Measurements from ENCODE around the gene RAPGEF4. TPM values are rescaled to one million over a fixed set of nuclear protein-coding genes. Genes with fewer than 3 reads are reported as not detected.

Gene RAPGEF4
- total RNA-seq, 1 experiment from 2014 or later, result not detected

DNA sequence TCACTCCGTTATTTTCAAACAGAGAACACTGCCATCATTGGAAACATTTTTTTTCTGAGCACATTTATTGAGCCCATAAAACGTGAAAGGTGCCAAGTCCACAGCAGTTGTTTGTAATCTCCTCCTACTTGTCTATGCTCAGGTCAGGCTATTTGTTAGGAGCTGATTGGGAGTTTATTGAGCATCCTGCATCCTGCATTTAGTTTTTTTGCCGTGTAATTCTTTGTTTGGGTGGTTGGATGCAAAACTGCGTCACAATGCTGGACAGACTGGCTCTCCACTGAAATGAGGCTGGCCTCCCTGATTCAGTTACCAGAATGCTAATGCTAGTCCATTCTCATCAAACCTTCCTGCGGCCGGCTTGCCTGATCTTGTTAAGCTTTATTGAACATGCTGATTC is 71.4 kb downstream of the RAPGEF4 start:
- Histone ChIP-seq H2AFZ (peak overlapping the region; percentile 42; the same call in 1 of the 2 replicates), H3K9me3 (ENCODE audit: insufficient read depth, low read depth) (peaks cover 9% of the 10 kb centered on the region; the same call in 1 of the 2 replicates), H3K4me1 (replicated peaks; ENCODE audit: insufficient read depth) (no peaks in the 10 kb centered on the region), H3K27me3 (ENCODE audit: insufficient read depth, low read depth) (no peaks in the 10 kb centered on the region), H3K79me2 (ENCODE audit: low read depth) (no peaks in the 10 kb centered on the region), H3K4me2 (no peak overlapping the region), H3K27ac (no peak overlapping the region), H3K4me3 (no peak overlapping the region), H4K20me1 (ENCODE audit: insufficient read depth) (no peaks in the 10 kb centered on the region), H3K36me3 (ENCODE audit: low read depth) (no peaks in the 10 kb centered on the region), H3K9me2 (ENCODE audit: insufficient read depth) (no peaks in the 10 kb centered on the region), H3F3A (ENCODE audit: insufficient read depth, low read depth) (no peaks in the 10 kb centered on the region)
- intact Hi-C loops (cut with micrococcal nuclease; ENCODE audit: unreplicated experiment), result loop anchor here (1.0 to 5.0 kb wide), 9 partner anchors 125 to 1740 kb away; no protein-coding TSS in a partner anchor
- no peak for DNase-seq
- CTCF ChIA-PET, result interaction anchor here (0.5 to 1.7 kb wide), 4 partner anchors 14 to 136 kb away, joined by 3 to 16 read pairs (median 4); no protein-coding TSS in a partner anchor
- POLR2A ChIA-PET (ENCODE audit: unreplicated experiment), result no interaction called here
- TF ChIP-seq, protein P1, sequence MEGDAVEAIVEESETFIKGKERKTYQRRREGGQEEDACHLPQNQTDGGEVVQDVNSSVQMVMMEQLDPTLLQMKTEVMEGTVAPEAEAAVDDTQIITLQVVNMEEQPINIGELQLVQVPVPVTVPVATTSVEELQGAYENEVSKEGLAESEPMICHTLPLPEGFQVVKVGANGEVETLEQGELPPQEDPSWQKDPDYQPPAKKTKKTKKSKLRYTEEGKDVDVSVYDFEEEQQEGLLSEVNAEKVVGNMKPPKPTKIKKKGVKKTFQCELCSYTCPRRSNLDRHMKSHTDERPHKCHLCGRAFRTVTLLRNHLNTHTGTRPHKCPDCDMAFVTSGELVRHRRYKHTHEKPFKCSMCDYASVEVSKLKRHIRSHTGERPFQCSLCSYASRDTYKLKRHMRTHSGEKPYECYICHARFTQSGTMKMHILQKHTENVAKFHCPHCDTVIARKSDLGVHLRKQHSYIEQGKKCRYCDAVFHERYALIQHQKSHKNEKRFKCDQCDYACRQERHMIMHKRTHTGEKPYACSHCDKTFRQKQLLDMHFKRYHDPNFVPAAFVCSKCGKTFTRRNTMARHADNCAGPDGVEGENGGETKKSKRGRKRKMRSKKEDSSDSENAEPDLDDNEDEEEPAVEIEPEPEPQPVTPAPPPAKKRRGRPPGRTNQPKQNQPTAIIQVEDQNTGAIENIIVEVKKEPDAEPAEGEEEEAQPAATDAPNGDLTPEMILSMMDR (conservative IDR thresholded peaks at IDR 0.05), result no peak
- no peak for TF ChIP-seq EZH2 (IDR thresholded peaks at IDR 0.05; ENCODE audit: low read depth)
- BruUV-seq (replicated peaks), result no TSS peak

DNA sequence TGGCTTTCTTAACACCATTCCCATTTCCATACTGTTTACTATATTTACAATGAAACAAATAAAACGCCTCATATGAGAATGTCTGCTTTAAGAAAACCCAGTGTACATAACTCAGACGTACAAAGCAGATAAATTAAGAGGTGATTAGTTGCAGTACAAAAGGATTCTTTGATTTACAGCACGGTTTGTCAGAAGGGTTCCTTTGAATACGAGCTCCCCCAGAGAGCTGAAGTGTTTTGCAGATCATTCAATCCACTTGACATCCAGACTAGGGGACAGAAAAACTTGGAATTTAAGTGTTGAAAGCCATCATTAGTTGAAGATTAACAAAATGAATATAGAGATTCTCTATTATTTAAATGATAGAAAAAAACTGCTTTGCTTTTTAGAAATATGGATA is 72.5 kb downstream of the RAPGEF4 start:
- CTCF ChIA-PET, result no interaction called here
- no peak overlapping the region for H3K27ac ChIP-seq
- intact Hi-C loops (cut with micrococcal nuclease; ENCODE audit: unreplicated experiment), result loop anchor here (5.0 kb wide), 1 partner anchor 639 kb away; no protein-coding TSS in a partner anchor

DNA sequence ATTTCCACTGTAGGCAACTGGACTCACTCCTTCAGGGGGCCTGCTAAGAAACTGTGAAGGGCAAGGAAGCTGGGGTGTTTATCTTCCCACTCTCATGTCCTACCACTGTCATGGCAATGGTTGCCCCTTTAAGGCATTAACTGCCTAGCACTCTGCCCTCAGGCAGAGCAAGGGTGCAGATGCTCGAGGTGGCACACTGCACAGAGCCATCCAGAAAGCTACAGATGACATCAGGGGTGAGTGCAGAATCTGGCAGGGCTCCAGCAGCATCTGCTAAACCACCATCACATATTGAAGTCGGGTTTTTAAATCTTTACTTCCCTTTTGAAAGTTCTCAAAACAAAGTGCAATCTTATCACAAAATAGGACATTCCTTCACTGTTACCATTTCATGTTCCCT is 75.4 kb downstream of the RAPGEF4 start:
- CTCF ChIA-PET, result no interaction called here
- Histone ChIP-seq H3K27ac (no peak overlapping the region), H3K79me2 (ENCODE audit: low read depth) (no peaks in the 10 kb centered on the region), H3K4me3 (no peak overlapping the region), H2AFZ (no peak overlapping the region), H3K4me2 (no peak overlapping the region), H3K4me1 (replicated peaks; ENCODE audit: insufficient read depth) (no peaks in the 10 kb centered on the region), H3K27me3 (ENCODE audit: insufficient read depth, low read depth) (no peaks in the 10 kb centered on the region), H3K9me3 (ENCODE audit: insufficient read depth, low read depth) (no peaks in the 10 kb centered on the region), H3F3A (ENCODE audit: insufficient read depth, low read depth) (no peaks in the 10 kb centered on the region), H4K20me1 (ENCODE audit: insufficient read depth) (no peaks in the 10 kb centered on the region), H3K9me2 (ENCODE audit: insufficient read depth) (no peaks in the 10 kb centered on the region), H3K36me3 (ENCODE audit: low read depth) (no peaks in the 10 kb centered on the region)
- intact Hi-C loops (cut with micrococcal nuclease; ENCODE audit: unreplicated experiment), result no loop called here
- DNase-seq, result no peak
- POLR2A ChIA-PET (ENCODE audit: unreplicated experiment), result no interaction called here
- no peak for TF ChIP-seq EZH2 (IDR thresholded peaks at IDR 0.05; ENCODE audit: low read depth)
- TF ChIP-seq, protein P1 (conservative IDR thresholded peaks at IDR 0.05), result no peak
- BruUV-seq (replicated peaks), result no TSS peak

More for the DNA sequence above, 72.5 kb downstream of the RAPGEF4 start:
- Histone ChIP-seq H3K4me2 (no peak overlapping the region), H4K20me1 (ENCODE audit: insufficient read depth) (no peaks in the 10 kb centered on the region), H2AFZ (no peak overlapping the region), H3K27me3 (ENCODE audit: insufficient read depth, low read depth) (no peaks in the 10 kb centered on the region), H3F3A (ENCODE audit: insufficient read depth, low read depth) (no peaks in the 10 kb centered on the region), H3K9me2 (ENCODE audit: insufficient read depth) (no peaks in the 10 kb centered on the region), H3K79me2 (ENCODE audit: low read depth) (no peaks in the 10 kb centered on the region), H3K4me3 (no peak overlapping the region), H3K9me3 (ENCODE audit: insufficient read depth, low read depth) (peaks cover 2% of the 10 kb centered on the region; the same call in 1 of the 2 replicates), H3K36me3 (ENCODE audit: low read depth) (no peaks in the 10 kb centered on the region), H3K4me1 (replicated peaks; ENCODE audit: insufficient read depth) (no peaks in the 10 kb centered on the region)
- TF ChIP-seq, protein P1 (conservative IDR thresholded peaks at IDR 0.05), result no peak
- no peak for TF ChIP-seq EZH2 (IDR thresholded peaks at IDR 0.05; ENCODE audit: low read depth)
- POLR2A ChIA-PET (ENCODE audit: unreplicated experiment), result no interaction called here
- BruUV-seq (replicated peaks), result no TSS peak
- no peak for DNase-seq
